Gastroesophageal sphincter (tissue), 4 donors: ENCODE measurements around the gene NFIL3. TPM values are rescaled to one million over a fixed set of nuclear protein-coding genes. Genes with fewer than 3 reads are reported as not detected.

Source experiments
- ATAC-seq: fragments of 150-250 bp; one replicate; pipeline ENCODE4 v1.9.1; 2016; ENCODE audit warnings: mild to moderate bottlenecking, moderate library complexity
- H3K27ac ChIP-seq, 4 donors: fragments of 200-600 bp; sonication (generic) in 3 of 4; 1 replicate in 3 of 4; 2 replicates in 1 of 4; pipeline ENCODE4 v1.5.1; 2016 to 2019
- H3K27me3 ChIP-seq: fragments of 200-600 bp; sonication (generic); one replicate; pipeline ENCODE4 v1.5.1; 2019
- H3K36me3 ChIP-seq, 2 donors: fragments of 200-600 bp; sonication (generic); one replicate each; pipeline ENCODE4 v1.5.1; 2019; ENCODE audit warnings: control low read depth in 1 of 2
- H3K4me1 ChIP-seq, 3 donors: fragments of 200-600 bp; sonication (generic); 1 replicate in 2 of 3; 2 replicates in 1 of 3; pipeline ENCODE4 v1.5.1; 2016 to 2019; ENCODE audit warnings: control low read depth in 2 of 3
- H3K4me3 ChIP-seq, 2 donors: fragments of 200-600 bp; sonication (generic); one replicate each; pipeline ENCODE4 v1.5.1; 2019; ENCODE audit warnings: mild to moderate bottlenecking in 1 of 2, moderate library complexity in 1 of 2
- H3K9me3 ChIP-seq, 3 donors: fragments of 200-600 bp; sonication (generic); one replicate each; pipeline ENCODE4 v1.5.1; 2017 to 2019; ENCODE audit warnings: control low read depth in 2 of 3
- CTCF ChIP-seq, 4 experiments: fragments of 200-600 bp in 2 of 4; fragments of 450-650 bp in 2 of 4; sonication (generic) in 1 of 4; IDR thresholded peaks; one replicate each; pipeline ENCODE4 v1.5.1; 2017 to 2019; ENCODE audit warnings: antibody characterized with exemption in 4 of 4, mild to moderate bottlenecking in 2 of 4, moderate library complexity in 2 of 4
- EP300 ChIP-seq: sonication (generic); formaldehyde crosslinking; IDR thresholded peaks from one replicate; pipeline ENCODE4 v1.6.1; 2017; ENCODE audit warnings: antibody characterized with exemption, mild to moderate bottlenecking
- POLR2A ChIP-seq, 2 donors: fragments of 450-650 bp; IDR thresholded peaks; one replicate each; pipeline ENCODE4 v1.6.1; 2017; ENCODE audit warnings: antibody characterized with exemption in 2 of 2, mild to moderate bottlenecking in 2 of 2, moderate library complexity in 1 of 2
- POLR2AphosphoS5 ChIP-seq: sonication (generic); formaldehyde crosslinking; IDR thresholded peaks from one replicate; pipeline ENCODE4 v1.6.1; 2017; ENCODE audit warnings: antibody characterized with exemption
- WGBS, 2 donors: methylation state at CpG; one replicate each; pipeline ENCODE4 v1.1.5; 2018; ENCODE audit warnings: low coverage in 1 of 2; 5-methylcytosine and 5-hydroxymethylcytosine counted together
- total RNA-seq, 4 donors: library from RNA; depleted of rRNA; stranded (reverse); fragments of >200 nt; gene quantifications; one replicate each; pipeline ENCODE4 v1.1.0, GENCODE V29; 2016

NFIL3 gene
- total RNA-seq, 4 donors from 2014 or later: 16.8 to 64.8 (median 28.2) TPM

GRCh38 chr9:91362051-91362611 is 61.5 kb downstream of the NFIL3 start:
- TF ChIP-seq CTCF (IDR thresholded peaks at IDR 0.05) (no peak), EP300 (no peak), POLR2A (IDR thresholded peaks at IDR 0.05) (no peak), POLR2AphosphoS5 (no peak)
- H3K4me1 ChIP-seq: peaks cover 0 to 31% (median 11%) of the 10 kb centered on the region in 3 donors
- ATAC-seq: no peak
- H3K4me3 ChIP-seq: peak overlapping the region; percentile 89 to 90
- H3K9me3 ChIP-seq: no peaks in the 10 kb centered on the region
- H3K27ac ChIP-seq: peak overlapping the region in 3 of 4 donors; percentile 86 to 95 (median 90)
- no peaks in the 10 kb centered on the region for H3K36me3 ChIP-seq
- WGBS, 2 donors: 42 to 48% methylated on average over 6 to 13 of the region's 15 CpGs
- no peaks in the 10 kb centered on the region for H3K27me3 ChIP-seq

- Histone ChIP-seq H3K4me3 (peak within 1 kb of the TSS; percentile 89 to 90), H3K9me3 (no peaks in the 10 kb centered on the region), H3K36me3 (peaks cover 0 to 6% of the 10 kb centered on the region in 2 donors), H3K27me3 (no peaks in the 10 kb centered on the region), H3K4me1 (peaks cover 0 to 31% (median 11%) of the 10 kb centered on the region in 3 donors), H3K27ac (peak within 1 kb of the TSS; percentile 64 to 95 (median 88))
- ATAC-seq: peak; percentile 98
- WGBS, 2 donors: 1 to 2% methylated on average over 7 to 9 of the region's 82 CpGs
- no peak for TF ChIP-seq EP300
- peak; percentile 48 to 63 for TF ChIP-seq POLR2A (IDR thresholded peaks at IDR 0.05)
- TF ChIP-seq POLR2AphosphoS5: no peak
- TF ChIP-seq CTCF (IDR thresholded peaks at IDR 0.05): peak in 2 of 4 experiments; percentile 4 to 23
Observed at GRCh38 chr9:91361291-91362050, 62.2 kb downstream of the NFIL3 start, which contains the start of gene AUH. AUH (minus strand) TSS chr9:91361918; CDS start chr9:91361889, 29 bp downstream.

GRCh38 chr9:91360551-91361290 is 62.9 kb downstream of the NFIL3 start:
- Histone ChIP-seq H3K27ac (peak overlapping the region; percentile 64 to 95 (median 88)), H3K4me1 (peaks cover 0 to 31% (median 11%) of the 10 kb centered on the region in 3 donors), H3K36me3 (peaks cover 0 to 12% of the 10 kb centered on the region in 2 donors), H3K27me3 (no peaks in the 10 kb centered on the region), H3K9me3 (no peaks in the 10 kb centered on the region), H3K4me3 (peak overlapping the region; percentile 89 to 90)
- TF ChIP-seq EP300 (no peak), CTCF (IDR thresholded peaks at IDR 0.05) (no peak), POLR2AphosphoS5 (no peak), POLR2A (IDR thresholded peaks at IDR 0.05) (no peak)
- ATAC-seq: no peak
- WGBS, 2 donors: 18 to 25% methylated on average over 7 to 10 of the region's 10 CpGs

GRCh38 chr9:91359734-91360470 is 63.7 kb downstream of the NFIL3 start:
- Histone ChIP-seq H3K27me3 (no peaks in the 10 kb centered on the region), H3K27ac (peak overlapping the region in 1 of 4 donors; percentile 90), H3K9me3 (no peaks in the 10 kb centered on the region), H3K4me3 (peak overlapping the region in 1 of 2 donors; percentile 90), H3K4me1 (peaks cover 0 to 39% (median 11%) of the 10 kb centered on the region in 3 donors), H3K36me3 (peaks cover 0 to 20% of the 10 kb centered on the region in 2 donors)
- TF ChIP-seq POLR2AphosphoS5: no peak
- TF ChIP-seq EP300: no peak
- TF ChIP-seq POLR2A (IDR thresholded peaks at IDR 0.05): no peak
- TF ChIP-seq CTCF (IDR thresholded peaks at IDR 0.05): no peak
- ATAC-seq: no peak
- 51 to 67% methylated on average over 6 to 7 of the region's 7 CpGs for WGBS, 2 donors
